T-helper 1 cell treated with Interleukin-12 subunit alpha and Interleukin-12 subunit beta and Interleukin-4 antibody, amounts not matched to agents 30 μg/mL and 1 μg/mL, for 36 hours (primary cell): ENCODE measurements around the gene ALDH3B1.
"Not testable (repeated sequence)": the region's sequence is repeated elsewhere in the genome, so short reads cannot be mapped to it uniquely, and the experiment has no call there.

Experiments
- H3K27ac Mint-ChIP-seq: one replicate; pipeline ENCODE4 v1.8.0; 2021; ENCODE audit warnings: mild to moderate bottlenecking, mixed read lengths
- H3K27me3 Mint-ChIP-seq: one replicate; pipeline ENCODE4 v1.8.0; 2021; ENCODE audit warnings: low read depth, mixed read lengths
- H3K36me3 Mint-ChIP-seq: one replicate; pipeline ENCODE4 v1.8.0; 2021; ENCODE audit warnings: low read depth, mixed read lengths
- H3K4me1 Mint-ChIP-seq: one replicate; pipeline ENCODE4 v1.8.0; 2021; ENCODE audit warnings: low read depth, mixed read lengths
- H3K4me3 Mint-ChIP-seq: one replicate; pipeline ENCODE4 v1.8.0; 2021; ENCODE audit warnings: mild to moderate bottlenecking, moderate library complexity, mixed read lengths
- H3K9me3 Mint-ChIP-seq: one replicate; pipeline ENCODE4 v1.8.0; 2021; ENCODE audit warnings: mixed read lengths

ALDH3B1 gene

DNA sequence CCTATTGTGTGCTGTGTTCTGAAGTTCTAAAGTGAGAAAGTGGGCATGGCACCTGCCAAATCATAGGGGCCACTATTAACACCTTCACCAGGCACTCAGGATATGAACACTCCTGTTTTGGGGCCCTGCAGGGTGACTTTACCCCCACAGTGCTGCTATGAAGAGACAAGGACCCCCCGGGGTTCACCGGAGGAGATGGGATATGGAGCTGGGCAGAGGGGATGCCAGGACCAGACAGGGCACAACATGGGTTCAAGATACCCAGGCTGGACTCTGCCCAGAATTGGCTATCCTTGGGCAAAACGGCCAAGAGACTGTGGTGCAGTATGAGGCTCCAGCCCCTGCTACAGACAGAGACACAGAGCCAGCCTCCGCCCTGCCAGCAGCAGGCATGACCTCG lies 15.7 kb upstream of the ALDH3B1 start:
- H3K4me3 Mint-ChIP-seq, H3K9me3 Mint-ChIP-seq, H3K27me3 Mint-ChIP-seq, H3K36me3 Mint-ChIP-seq, H3K27ac Mint-ChIP-seq: not testable (repeated sequence)
- H3K4me1 Mint-ChIP-seq: peaks cover 23% of the 10 kb centered on the region

DNA sequence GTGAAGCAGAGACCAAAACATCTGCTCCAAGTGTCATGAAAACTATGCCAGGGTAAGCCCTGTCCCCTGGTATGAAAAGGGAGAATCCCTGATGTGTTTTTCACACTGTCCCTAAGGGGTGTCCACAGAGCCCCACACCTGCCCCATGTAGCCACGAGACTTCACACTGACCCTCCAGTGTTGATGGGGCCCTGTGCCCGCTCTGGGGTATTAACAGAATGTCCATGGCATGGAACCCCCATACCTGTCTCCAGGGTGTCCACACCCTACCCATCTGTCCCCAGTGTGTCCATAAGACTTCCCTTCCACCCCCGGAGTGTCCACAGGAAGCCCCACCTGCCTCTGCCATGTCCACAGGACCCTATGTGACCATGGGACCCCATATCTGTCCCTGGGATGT lies 15.0 kb upstream of the ALDH3B1 start:
- H3K4me3 Mint-ChIP-seq, H3K27me3 Mint-ChIP-seq, H3K36me3 Mint-ChIP-seq, H3K27ac Mint-ChIP-seq, H3K9me3 Mint-ChIP-seq: not testable (repeated sequence)
- peaks cover 23% of the 10 kb centered on the region for H3K4me1 Mint-ChIP-seq

DNA sequence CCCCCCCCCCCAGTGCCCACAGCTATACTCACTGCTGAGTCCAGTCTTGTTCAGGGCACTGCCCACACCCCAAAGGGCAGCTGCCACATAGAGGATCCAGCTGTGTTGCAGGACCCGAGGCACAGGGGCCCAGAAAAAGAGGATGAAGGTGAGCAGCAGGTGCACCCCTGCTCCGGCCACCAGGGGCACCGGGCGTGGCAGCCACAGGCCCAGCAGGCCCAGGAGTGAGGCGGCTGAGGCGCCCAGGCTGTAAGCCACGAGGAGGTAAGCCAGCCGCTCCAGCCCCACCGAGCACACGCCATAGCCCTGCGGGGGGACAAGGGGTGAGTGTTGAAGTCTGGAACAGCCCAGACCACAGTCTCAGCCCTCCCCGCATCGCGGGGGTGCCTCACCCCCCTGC lies 14.5 kb upstream of the ALDH3B1 start:
- not testable (repeated sequence) for H3K9me3 Mint-ChIP-seq, H3K36me3 Mint-ChIP-seq, H3K4me3 Mint-ChIP-seq, H3K27ac Mint-ChIP-seq, H3K27me3 Mint-ChIP-seq
- peaks cover 23% of the 10 kb centered on the region for H3K4me1 Mint-ChIP-seq

DNA sequence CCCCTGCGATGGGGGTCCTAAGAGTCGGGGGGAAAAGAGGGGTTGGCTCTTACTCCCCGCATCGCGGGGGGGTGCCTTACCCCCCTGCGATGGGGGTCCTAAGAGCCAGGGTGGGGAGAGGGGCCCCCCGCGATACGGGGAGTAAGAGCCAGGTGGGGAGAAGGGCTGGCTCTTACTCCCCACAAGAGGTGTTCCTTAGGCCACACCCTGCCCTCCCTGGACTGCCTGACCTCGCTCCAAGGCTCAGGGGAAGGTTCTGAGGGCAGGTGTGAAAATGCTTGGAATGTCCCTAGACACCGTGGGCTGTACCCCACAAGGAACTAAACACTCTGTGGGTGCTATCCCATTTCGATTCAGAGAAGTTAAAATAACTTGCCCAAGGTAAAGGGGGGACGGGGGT lies 14.1 kb upstream of the ALDH3B1 start:
- Mint-ChIP-seq H3K9me3 (no peaks in the 10 kb centered on the region), H3K27me3 (no peaks in the 10 kb centered on the region), H3K36me3 (peaks cover 8% of the 10 kb centered on the region), H3K27ac (no peak overlapping the region), H3K4me1 (peaks cover 23% of the 10 kb centered on the region), H3K4me3 (no peak overlapping the region)

DNA sequence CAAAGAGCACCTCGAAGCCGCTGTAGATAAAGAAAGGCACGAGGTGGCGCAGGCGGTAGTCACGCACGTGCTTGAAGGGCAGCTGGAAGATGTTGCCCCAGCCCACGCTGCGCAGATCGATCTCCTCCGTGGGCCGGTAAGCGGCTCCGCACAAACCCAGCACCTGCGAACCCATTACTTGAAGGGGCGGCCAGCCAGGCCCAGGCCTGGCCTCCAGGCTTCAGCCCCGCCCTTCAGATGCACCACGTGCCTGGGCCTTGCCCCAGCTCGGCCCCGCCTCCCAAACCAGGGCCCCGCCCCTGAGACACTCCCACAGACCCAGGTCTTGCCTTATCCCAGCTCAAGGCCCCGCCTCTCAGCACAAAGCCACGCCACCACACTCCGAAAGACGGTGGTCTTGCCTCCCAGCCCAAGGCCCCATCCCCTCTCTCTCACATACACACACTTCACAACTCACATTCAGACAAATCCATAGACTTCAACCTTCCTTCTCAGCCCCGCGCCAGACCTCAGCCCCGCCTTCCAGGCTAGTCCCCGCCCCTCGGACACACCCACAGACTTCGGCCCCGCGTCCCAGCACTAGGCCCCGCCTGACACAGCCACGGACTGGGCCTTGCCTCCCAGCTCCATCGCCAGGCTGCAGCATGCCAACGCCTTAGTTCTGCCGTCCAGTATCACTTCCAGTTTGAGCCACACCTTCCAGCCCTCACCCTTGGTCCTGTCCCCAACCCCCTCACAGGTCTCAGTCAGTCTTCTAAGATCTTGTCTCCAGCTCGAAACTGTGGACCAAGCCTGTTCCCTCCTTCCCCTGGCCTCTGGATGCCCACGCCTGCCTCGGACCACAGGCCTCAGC lies 13.3 kb upstream of the ALDH3B1 start:
- Mint-ChIP-seq H3K4me1 (peaks cover 23% of the 10 kb centered on the region), H3K27me3 (no peaks in the 10 kb centered on the region), H3K9me3 (no peaks in the 10 kb centered on the region), H3K27ac (peak overlapping the region; percentile 12), H3K36me3 (peaks cover 8% of the 10 kb centered on the region), H3K4me3 (no peak overlapping the region)

DNA sequence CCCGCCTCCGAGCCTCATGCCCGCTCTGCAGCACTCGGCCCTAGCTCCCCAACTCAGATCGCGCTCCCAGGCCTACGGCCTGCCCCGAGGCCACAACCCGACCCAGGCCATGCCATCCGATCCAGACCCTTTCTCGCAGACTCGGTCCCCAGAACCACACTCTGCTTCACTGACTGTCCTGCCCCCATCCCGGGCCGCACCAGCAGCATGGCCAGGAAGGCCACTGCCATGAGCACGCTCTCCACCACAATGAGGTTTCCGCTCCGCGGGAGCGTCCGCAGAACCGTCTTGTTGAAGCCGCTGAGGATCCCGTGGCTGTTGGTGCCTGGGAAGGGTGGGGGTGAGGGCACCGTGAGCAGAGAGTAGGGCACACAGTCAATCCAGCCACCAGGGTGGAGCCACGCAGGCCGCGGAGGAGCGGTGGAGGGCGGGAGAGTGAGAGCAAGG lies 12.6 kb upstream of the ALDH3B1 start:
- Mint-ChIP-seq H3K4me1 (peaks cover 27% of the 10 kb centered on the region), H3K36me3 (peaks cover 10% of the 10 kb centered on the region), H3K9me3 (no peaks in the 10 kb centered on the region), H3K4me3 (no peak overlapping the region), H3K27ac (no peak overlapping the region), H3K27me3 (no peaks in the 10 kb centered on the region)

DNA sequence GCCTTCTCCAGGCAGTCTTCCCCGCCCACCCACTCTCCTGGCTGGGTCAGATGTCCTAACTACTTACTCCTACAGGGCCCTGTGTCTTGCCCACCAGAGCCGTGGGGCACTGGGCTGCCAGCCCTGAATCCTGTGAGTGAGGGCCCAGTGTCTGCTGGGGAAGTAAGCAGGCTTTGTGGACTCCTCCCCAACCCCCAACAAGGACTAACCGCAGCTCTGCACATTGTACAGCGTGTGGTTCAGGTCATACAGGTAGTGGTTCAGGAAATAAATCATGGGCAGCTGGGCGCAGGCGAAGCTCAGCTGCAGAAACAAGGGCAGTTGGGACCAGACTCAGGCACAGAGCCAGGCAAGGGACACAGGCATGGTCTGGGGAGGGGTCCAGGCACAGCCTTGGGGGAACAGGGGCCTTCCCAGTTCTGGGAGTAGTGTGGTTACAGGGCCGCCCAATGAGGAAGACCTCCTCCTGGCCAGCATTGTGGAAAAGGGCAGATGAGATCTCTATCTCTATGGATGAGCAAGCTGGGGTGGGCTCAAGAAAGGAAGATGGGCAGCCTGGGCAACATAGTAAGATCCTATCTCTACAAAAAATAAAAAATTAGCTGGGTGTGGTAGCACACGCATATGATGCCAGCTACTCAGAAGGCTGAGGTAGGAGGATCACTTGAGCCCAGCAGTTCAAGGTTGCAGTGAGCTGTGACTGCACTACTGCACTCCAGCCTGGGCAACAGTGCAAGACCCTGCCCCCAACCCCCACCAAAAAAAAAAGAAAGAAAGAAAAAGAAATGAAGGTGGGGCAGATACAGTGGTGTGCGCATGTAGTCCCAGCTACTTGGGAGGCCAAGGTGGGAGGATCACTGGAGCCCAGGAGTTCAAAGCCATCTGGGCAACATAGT lies 11.7 kb upstream of the ALDH3B1 start:
- Mint-ChIP-seq H3K27me3 (no peaks in the 10 kb centered on the region), H3K27ac (peak overlapping the region; percentile 13), H3K4me3 (peak overlapping the region; percentile 6), H3K36me3 (peaks cover 10% of the 10 kb centered on the region), H3K9me3 (no peaks in the 10 kb centered on the region), H3K4me1 (peaks cover 31% of the 10 kb centered on the region)

DNA sequence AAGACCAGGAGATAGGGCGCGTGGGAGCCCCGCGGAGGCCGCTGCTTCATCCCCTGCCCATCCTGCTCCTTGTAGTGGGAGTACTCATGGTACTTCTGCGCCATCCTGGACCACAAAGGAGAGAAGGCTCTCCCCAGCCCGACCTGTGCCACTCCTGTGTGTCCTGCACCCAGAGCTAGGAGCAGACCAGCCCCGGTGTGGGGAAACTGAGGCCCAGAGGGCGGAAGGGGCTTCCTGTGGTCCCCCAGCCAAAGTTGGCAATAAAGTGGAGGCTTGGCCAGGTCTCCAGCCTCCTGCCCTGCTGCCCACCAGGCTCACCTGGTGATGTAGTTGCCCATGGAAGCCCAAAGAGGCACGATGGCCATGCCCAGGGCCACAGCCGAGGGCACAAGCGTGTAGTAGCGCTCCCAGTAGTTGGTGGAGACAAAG lies 10.9 kb upstream of the ALDH3B1 start:
- H3K27ac Mint-ChIP-seq: no peak overlapping the region
- H3K27me3 Mint-ChIP-seq: no peaks in the 10 kb centered on the region
- H3K36me3 Mint-ChIP-seq: peaks cover 8% of the 10 kb centered on the region
- H3K9me3 Mint-ChIP-seq: no peaks in the 10 kb centered on the region
- H3K4me3 Mint-ChIP-seq: no peak overlapping the region
- H3K4me1 Mint-ChIP-seq: peaks cover 28% of the 10 kb centered on the region

DNA sequence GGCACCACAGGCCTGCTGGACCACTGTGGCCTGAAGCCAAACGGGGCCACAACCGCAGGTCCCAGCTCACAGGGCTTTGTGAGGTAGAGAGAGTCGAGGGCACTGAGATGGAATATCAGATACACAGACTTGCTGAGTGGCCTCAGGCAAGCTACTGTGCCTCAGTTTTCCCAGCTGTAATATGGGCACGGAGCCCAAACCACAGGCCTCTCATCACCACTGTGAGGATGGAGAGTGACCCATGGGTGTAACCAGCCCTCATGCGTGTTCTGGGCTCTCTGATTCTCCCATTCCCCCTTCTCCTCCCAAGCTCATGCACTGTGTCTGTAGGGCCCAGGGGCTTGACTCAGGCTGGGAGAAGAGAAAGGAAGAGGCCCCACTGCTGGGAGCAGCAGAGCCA lies 10.4 kb upstream of the ALDH3B1 start:
- Mint-ChIP-seq H3K4me1 (peaks cover 27% of the 10 kb centered on the region), H3K4me3 (no peak overlapping the region), H3K27me3 (no peaks in the 10 kb centered on the region), H3K36me3 (peaks cover 8% of the 10 kb centered on the region), H3K9me3 (no peaks in the 10 kb centered on the region), H3K27ac (no peak overlapping the region)

DNA sequence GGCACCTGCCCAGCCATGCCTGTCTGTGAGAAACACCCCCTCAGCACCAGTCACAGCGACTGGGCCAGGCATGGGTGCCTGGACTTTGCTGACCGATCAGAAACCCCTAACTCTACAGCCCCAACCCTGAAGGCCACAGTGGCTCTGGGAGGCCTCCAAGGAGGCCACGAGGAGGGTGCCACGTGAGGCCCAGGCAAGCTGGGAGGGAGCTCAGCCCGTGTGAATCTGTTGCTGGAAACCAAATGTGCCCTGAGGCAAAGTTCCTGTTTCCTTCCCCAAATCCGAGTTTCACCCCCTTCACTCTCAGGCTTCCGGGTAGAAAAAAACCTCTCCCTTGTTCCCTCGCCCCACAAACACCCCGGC lies 7.6 kb upstream of the ALDH3B1 start:
- no peak overlapping the region for H3K27ac Mint-ChIP-seq

DNA sequence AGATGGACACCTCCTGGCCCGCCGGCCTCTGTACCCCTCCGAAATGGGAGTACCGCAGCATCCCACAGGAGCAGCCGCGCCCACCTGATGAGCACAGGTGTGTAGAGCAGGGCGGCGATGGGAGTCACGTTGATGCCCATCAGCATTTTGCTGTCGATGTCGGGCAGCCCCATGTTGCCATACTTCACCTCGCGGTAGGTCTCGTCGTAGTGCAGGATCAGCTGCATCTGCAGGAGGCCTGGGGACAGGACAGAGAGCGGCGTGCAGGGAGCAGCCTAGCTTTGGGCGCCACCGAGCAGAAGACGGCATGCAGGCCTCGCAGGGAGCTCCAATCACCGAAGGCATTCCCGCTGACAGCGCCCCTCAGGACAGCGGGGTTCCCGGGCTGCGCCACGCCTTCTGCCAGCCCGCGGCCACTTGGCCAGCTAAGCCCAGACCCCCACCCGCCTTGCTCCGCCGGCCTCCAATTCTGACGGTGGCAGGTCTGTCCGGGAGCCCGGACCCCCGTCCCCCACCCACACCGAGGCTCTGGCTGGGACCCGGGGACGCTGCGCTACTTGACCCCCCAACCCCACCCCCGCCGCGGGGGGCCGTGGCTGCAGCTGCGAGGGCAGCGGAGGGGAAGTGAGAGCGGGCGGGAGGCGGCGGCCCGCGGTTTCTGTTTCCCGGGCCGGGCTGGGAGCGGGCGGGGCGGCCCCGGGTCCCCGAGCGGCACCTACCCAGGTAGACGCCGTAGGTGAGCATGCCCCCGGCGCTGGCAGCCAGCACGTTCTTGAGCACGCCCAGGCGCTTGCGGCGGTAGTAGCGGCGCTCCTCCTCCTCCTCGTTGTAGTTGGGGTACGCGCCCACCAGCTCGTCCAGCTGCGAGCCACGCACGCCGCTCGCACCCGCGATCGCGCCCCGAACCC lies 6.9 kb upstream of the ALDH3B1 start:
- peaks cover 19% of the 10 kb centered on the region for H3K4me1 Mint-ChIP-seq
- H3K36me3 Mint-ChIP-seq: peaks cover 2% of the 10 kb centered on the region
- no peaks in the 10 kb centered on the region for H3K9me3 Mint-ChIP-seq
- no peak overlapping the region for H3K27ac Mint-ChIP-seq
- peak overlapping the region; percentile 82 for H3K4me3 Mint-ChIP-seq
- H3K27me3 Mint-ChIP-seq: no peaks in the 10 kb centered on the region

More for the DNA sequence above, 7.6 kb upstream of the ALDH3B1 start:
- no peaks in the 10 kb centered on the region for H3K9me3 Mint-ChIP-seq
- H3K4me1 Mint-ChIP-seq: peaks cover 21% of the 10 kb centered on the region
- peak overlapping the region; percentile 82 for H3K4me3 Mint-ChIP-seq
- peaks cover 2% of the 10 kb centered on the region for H3K36me3 Mint-ChIP-seq
- H3K27me3 Mint-ChIP-seq: no peaks in the 10 kb centered on the region

DNA sequence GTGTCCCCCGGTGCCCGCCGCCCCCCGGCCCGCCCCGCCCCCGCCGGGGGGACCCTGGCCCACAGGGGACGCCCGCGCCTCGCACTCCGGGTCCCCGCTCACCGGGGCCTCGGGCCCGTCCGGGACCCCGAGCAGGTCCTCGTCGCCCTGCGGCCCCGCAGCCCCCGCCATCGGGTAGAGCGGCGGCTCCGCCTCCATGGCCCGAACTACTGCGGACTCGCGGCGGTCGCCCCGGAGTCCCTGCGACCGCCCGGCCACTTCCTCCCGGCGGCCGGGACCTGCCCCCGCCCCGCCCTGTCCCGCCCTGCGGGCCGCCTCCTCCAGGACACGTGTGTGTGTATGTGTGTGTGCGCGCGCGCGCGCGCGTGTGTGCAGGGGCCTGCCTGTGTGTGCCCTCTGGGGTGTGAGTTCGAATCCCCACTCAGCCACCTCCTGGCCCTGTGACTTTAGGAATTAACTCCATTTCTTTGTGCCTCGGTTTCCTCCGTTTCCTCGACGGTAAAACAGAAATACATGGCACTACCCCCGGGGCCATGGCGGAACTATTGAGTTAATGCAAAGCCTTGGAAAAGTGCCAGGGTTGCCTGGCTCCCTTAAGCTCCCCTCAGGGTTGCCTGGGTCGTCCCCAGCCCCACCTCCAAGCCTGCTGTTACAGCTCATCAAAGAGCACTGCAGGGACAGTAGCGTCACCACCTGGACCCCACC lies 6.1 kb upstream of the ALDH3B1 start, which contains the start of gene UNC93B1:
Gene UNC93B1 (minus strand): TSS at position 252 of the 705 bp plus-strand sequence. CDS start 54 bp downstream, at position 198.
- no peaks in the 10 kb centered on the region for H3K9me3 Mint-ChIP-seq
- H3K27me3 Mint-ChIP-seq: no peaks in the 10 kb centered on the region
- peak within 1 kb of the TSS; percentile 89 for H3K4me3 Mint-ChIP-seq
- peak within 1 kb of the TSS; percentile 81 for H3K27ac Mint-ChIP-seq
- H3K36me3 Mint-ChIP-seq: peaks cover 2% of the 10 kb centered on the region
- H3K4me1 Mint-ChIP-seq: peaks cover 16% of the 10 kb centered on the region

DNA sequence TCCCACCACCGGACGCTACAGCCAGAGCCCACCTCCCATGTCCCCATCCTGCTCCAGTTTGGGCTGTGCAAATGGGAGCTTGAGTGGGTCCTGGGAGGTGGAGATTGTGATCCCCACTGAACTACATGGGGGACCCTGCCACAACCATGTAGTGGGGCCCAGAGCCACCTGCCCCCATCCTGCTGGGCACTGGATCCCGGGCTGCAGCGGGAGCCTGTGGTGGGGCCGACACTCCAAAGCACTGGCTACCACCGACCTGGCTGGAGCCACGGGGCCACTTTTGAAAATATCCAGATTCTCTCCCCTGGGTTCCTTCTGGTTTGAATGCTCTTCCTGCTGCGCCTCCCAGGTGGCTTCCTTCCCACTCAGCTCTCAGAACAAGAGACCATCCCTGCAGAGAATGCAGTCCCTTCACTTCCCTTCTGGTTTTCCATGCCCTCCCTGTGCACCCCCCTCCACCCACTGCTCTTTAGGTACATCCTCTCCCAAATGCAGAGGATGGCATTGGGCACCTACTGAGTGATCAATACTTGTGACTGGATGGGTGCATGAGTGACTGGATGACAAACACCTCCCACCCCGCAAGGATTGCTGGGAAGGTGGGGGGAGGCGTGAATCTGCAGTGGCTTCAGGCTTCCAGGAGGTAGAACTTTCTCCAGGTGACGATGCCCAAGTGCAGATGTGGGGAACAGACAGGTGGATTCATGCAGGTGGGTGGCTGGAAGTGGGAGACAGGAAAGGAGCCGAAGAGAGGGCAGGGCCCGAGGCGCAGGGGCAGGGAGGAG lies 5.4 kb upstream of the ALDH3B1 start:
- Mint-ChIP-seq H3K9me3 (no peaks in the 10 kb centered on the region), H3K27me3 (no peaks in the 10 kb centered on the region), H3K4me3 (peak overlapping the region; percentile 89), H3K36me3 (peaks cover 2% of the 10 kb centered on the region), H3K4me1 (peaks cover 21% of the 10 kb centered on the region), H3K27ac (peak overlapping the region; percentile 81)
